ENCODE data around the gene CACHD1. TPM values are rescaled to one million over a fixed set of nuclear protein-coding genes. Genes with fewer than 3 reads are reported as not detected.

CACHD1 gene
- total RNA-seq, 1 experiment from 2014 or later, result 3.9 TPM

GRCh38 chr1:64683419-64683818 lies 213.5 kb downstream of the CACHD1 start:
- no peaks in the 10 kb centered on the region for H3K27me3 Mint-ChIP-seq (ENCODE audit: insufficient read depth, unreplicated experiment)
- intact Hi-C loops (cut with micrococcal nuclease), result no loop called here
- ChIA-PET CTCF (interaction anchor here (0.9 to 2.2 kb wide), 4 partner anchors 9 to 414 kb away, joined by 3 to 8 read pairs (median 6); no protein-coding TSS in a partner anchor), POLR2A (no interaction called here)
- H3K9me3 Mint-ChIP-seq (ENCODE audit: unreplicated experiment), result no peaks in the 10 kb centered on the region
- H3K36me3 Mint-ChIP-seq (ENCODE audit: insufficient read depth, unreplicated experiment), result no peaks in the 10 kb centered on the region
- BruUV-seq (replicated peaks), result no TSS peak
- H3K27ac Mint-ChIP-seq (ENCODE audit: low read depth, unreplicated experiment), result no peak overlapping the region
- H3K4me1 Mint-ChIP-seq (ENCODE audit: insufficient read depth, unreplicated experiment), result peaks cover 15% of the 10 kb centered on the region
- no peak overlapping the region for H3K4me3 Mint-ChIP-seq (ENCODE audit: unreplicated experiment)
- no peak for DNase-seq (ENCODE audit: unreplicated experiment)
- TF ChIP-seq CTCF (IDR thresholded peaks at IDR 0.05; ENCODE audit: unreplicated experiment), result no peak

GRCh38 chr1:64685217-64685616 lies 215.3 kb downstream of the CACHD1 start:
- Mint-ChIP-seq H3K27me3 (ENCODE audit: insufficient read depth, unreplicated experiment) (no peaks in the 10 kb centered on the region), H3K9me3 (ENCODE audit: unreplicated experiment) (no peaks in the 10 kb centered on the region), H3K4me1 (ENCODE audit: insufficient read depth, unreplicated experiment) (peaks cover 15% of the 10 kb centered on the region), H3K36me3 (ENCODE audit: insufficient read depth, unreplicated experiment) (no peaks in the 10 kb centered on the region), H3K27ac (ENCODE audit: low read depth, unreplicated experiment) (no peak overlapping the region), H3K4me3 (ENCODE audit: unreplicated experiment) (no peak overlapping the region)
- ChIA-PET CTCF (interaction anchor here (0.6 to 1.5 kb wide), 13 partner anchors 9 to 233 kb away, joined by 3 to 27 read pairs (median 4); no protein-coding TSS in a partner anchor), POLR2A (no interaction called here)
- intact Hi-C loops (cut with micrococcal nuclease), result loop anchor here (5.0 kb wide), 1 partner anchor 337 kb away; no protein-coding TSS in a partner anchor
- DNase-seq (ENCODE audit: unreplicated experiment), result no peak
- TF ChIP-seq CTCF (IDR thresholded peaks at IDR 0.05; ENCODE audit: unreplicated experiment), result no peak
- BruUV-seq (replicated peaks), result no TSS peak

- H3K9me3 Mint-ChIP-seq (ENCODE audit: unreplicated experiment), result no peaks in the 10 kb centered on the region
- CTCF ChIA-PET, result interaction anchor here (0.6 to 1.5 kb wide), 14 partner anchors 9 to 351 kb away, joined by 3 to 27 read pairs (median 4); no protein-coding TSS in a partner anchor
- POLR2A ChIA-PET, result no interaction called here
These were observed 215.9 kb downstream of the CACHD1 start for GRCh38 chr1:64685765-64686341.

More at GRCh38 chr1:64685765-64686341, 215.9 kb downstream of the CACHD1 start:
- BruUV-seq (replicated peaks), result no TSS peak
- Mint-ChIP-seq H3K27me3 (ENCODE audit: insufficient read depth, unreplicated experiment) (no peaks in the 10 kb centered on the region), H3K36me3 (ENCODE audit: insufficient read depth, unreplicated experiment) (no peaks in the 10 kb centered on the region), H3K27ac (ENCODE audit: low read depth, unreplicated experiment) (no peak overlapping the region), H3K4me1 (ENCODE audit: insufficient read depth, unreplicated experiment) (peaks cover 15% of the 10 kb centered on the region), H3K4me3 (ENCODE audit: unreplicated experiment) (no peak overlapping the region)
- TF ChIP-seq CTCF (IDR thresholded peaks at IDR 0.05; ENCODE audit: unreplicated experiment), result no peak
- intact Hi-C loops (cut with micrococcal nuclease), result loop anchor here (1.0 to 5.0 kb wide), 3 partner anchors 138 to 336 kb away; no protein-coding TSS in a partner anchor
- no peak for DNase-seq (ENCODE audit: unreplicated experiment)
